ENCODE data around the gene CCDC198.

DNA sequence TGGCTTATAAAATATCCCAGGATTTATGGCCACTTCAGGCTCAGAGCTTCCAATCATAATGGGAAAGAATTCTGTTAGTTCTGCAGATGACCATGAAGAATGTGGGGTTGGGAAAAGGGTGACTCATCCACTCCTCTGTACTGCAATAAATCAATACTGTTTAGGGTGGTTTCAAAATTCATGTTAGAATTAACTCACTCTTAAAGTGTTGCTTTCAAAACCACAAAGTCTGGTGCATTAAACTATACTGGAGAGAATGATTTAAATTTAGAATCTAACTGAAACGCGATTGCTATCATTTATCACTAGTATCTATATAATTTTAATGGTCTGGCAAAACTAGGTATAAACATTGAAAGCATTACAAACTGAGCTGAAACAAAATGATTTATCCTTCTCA lies 798 bp downstream of the CCDC198 start:
- no peak for TF ChIP-seq ELF4 (IDR thresholded peaks at IDR 0.05)
- TF ChIP-seq BHLHE40 (IDR thresholded peaks at IDR 0.05; ENCODE audit: borderline replicate concordance) = no peak
- TF ChIP-seq L3MBTL2 (conservative IDR thresholded peaks at IDR 0.05) = no peak
- no peak for TF ChIP-seq FOXM1 (IDR thresholded peaks at IDR 0.05; ENCODE audit: borderline replicate concordance)
- TF ChIP-seq TARDBP (IDR thresholded peaks at IDR 0.05) = no peak
- no peak for TF ChIP-seq FOXK2 (IDR thresholded peaks at IDR 0.05)

Data from HEK293T (cell line).